PC-9 (cell line): ENCODE data around the gene SMPD3.

Experiments
- CTCF ChIP-seq: fragments of 200-600 bp; sonication (generic); conservative IDR thresholded peaks from 2 replicates; pipeline ENCODE4 v1.6.1; 2017; ENCODE audit warnings: mixed run types, antibody characterized with exemption, mild to moderate bottlenecking, moderate library complexity
- EZH2 ChIP-seq: fragments of 200-600 bp; sonication (generic); IDR thresholded peaks from 2 replicates; pipeline ENCODE4 v1.8.0; 2017; ENCODE audit warnings: antibody characterized with exemption, low read depth

DNA sequence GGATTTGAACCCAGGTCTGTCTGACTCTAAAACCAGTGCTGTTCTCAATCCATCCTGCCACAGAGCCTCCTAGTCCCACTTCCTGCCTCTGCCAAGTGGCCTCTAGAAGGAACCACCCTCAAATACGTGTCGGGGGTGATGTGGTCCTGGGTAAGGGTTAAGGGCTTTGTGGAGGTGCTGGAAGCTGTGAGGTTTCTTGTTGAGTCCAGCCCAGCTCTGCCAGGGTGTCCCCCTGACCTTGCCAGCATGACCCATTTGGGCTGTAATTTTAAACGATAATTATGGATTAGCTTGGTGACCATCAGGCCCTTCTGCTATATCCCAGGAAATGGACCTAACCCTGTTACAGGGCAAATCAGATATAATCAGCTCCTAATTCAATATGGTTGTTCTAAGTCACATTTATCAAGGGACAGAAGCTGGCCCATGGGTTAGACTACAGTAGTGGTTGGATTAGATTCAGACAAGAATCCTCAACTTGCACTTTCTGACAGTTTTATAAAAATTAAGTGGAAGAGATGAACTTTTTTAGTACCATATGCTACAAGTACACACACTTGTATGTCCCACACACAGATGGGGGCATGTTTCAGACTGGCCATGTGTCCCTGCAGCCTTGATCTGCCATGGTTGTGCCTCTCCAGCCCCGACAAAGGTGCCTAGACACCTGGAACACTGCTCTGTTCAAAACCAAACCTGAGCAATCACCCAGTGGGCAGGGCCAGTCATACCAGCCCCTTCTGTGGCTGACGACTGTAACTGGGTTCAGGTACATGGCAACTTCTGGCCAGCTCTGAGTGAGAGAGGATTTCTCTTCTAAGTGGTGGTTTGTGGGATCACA, 48.0 kb downstream of the SMPD3 start:
- TF ChIP-seq EZH2: no peak
- no peak for TF ChIP-seq CTCF
